KMS-11 (cell line): Measurements from ENCODE around the gene BRD7.
A peak's percentile ranks its signal among the peaks of the same experiment; 100 is the strongest.

Experiments
- H2AFZ ChIP-seq: fragments of 200-600 bp; sonication (generic); 2 replicates; pipeline ENCODE4 v1.6.1; 2016; ENCODE audit warnings: antibody characterized with exemption, mixed run types, low read depth
- H3K27ac ChIP-seq: fragments of 200-600 bp; sonication (generic); 2 replicates; pipeline ENCODE4 v1.6.1; 2016; ENCODE audit warnings: mild to moderate bottlenecking, mixed run types
- H3K27me3 ChIP-seq: fragments of 200-600 bp; sonication (generic); 2 replicates; pipeline ENCODE4 v1.6.1; 2017; ENCODE audit warnings: mild to moderate bottlenecking, low read depth, mixed run types, moderate library complexity; ENCODE audit not compliant: insufficient read depth
- H3K36me3 ChIP-seq: fragments of 200-600 bp; sonication (generic); 2 replicates; pipeline ENCODE4 v1.6.1; 2017; ENCODE audit warnings: mild to moderate bottlenecking, mixed run types; ENCODE audit not compliant: insufficient read depth
- H3K4me1 ChIP-seq: fragments of 200-600 bp; sonication (generic); 2 replicates; pipeline ENCODE4 v1.6.1; 2016; ENCODE audit warnings: mild to moderate bottlenecking, low read depth, mixed run types; ENCODE audit not compliant: poor library complexity, severe bottlenecking
- H3K4me2 ChIP-seq: fragments of 200-600 bp; sonication (generic); 2 replicates; pipeline ENCODE4 v1.7.0; 2016; ENCODE audit warnings: mild to moderate bottlenecking, mixed run types
- H3K4me3 ChIP-seq: fragments of 200-600 bp; sonication (generic); IDR thresholded peaks from 2 replicates; pipeline ENCODE4 v1.6.1; 2017; ENCODE audit warnings: low read depth, low read length, mixed read lengths; ENCODE audit not compliant: insufficient read depth
- H3K79me2 ChIP-seq: fragments of 200-600 bp; sonication (generic); 2 replicates; pipeline ENCODE4 v1.6.1; 2016; ENCODE audit warnings: low read depth, mixed run types; ENCODE audit not compliant: insufficient read depth
- H3K9ac ChIP-seq: fragments of 200-600 bp; sonication (generic); 2 replicates; pipeline ENCODE4 v1.6.1; 2016; ENCODE audit warnings: mild to moderate bottlenecking, mixed run types
- H4K20me1 ChIP-seq: fragments of 200-600 bp; sonication (generic); 2 replicates; pipeline ENCODE4 v1.6.1; 2016; ENCODE audit warnings: mild to moderate bottlenecking, mixed run types; ENCODE audit not compliant: insufficient read depth
- CTCF ChIP-seq: fragments of 200-600 bp; sonication (generic); conservative IDR thresholded peaks from 2 replicates; pipeline ENCODE4 v1.6.1; 2017; ENCODE audit warnings: low read depth, mild to moderate bottlenecking, antibody characterized with exemption, low read length, moderate library complexity, mixed read lengths

Gene BRD7

GRCh38 chr16:50273382-50273690 lies 95.5 kb downstream of the BRD7 start:
- H3K4me3 ChIP-seq: no peak overlapping the region
- peaks cover 14% of the 10 kb centered on the region; the same call in 1 of the 2 replicates for H3K79me2 ChIP-seq
- H3K4me1 ChIP-seq: peaks cover 31% of the 10 kb centered on the region
- no peaks in the 10 kb centered on the region for H3K36me3 ChIP-seq
- no peaks in the 10 kb centered on the region for H4K20me1 ChIP-seq
- H3K27ac ChIP-seq: no peak overlapping the region; the same call in 1 of the 2 replicates
- no peak overlapping the region for H2AFZ ChIP-seq
- peak overlapping the region; percentile 90; the same call in 1 of the 2 replicates for H3K9ac ChIP-seq
- H3K27me3 ChIP-seq: no peaks in the 10 kb centered on the region
- no peak for TF ChIP-seq CTCF
- peak overlapping the region; percentile 68 for H3K4me2 ChIP-seq

- no peak overlapping the region for H3K4me3 ChIP-seq
- TF ChIP-seq CTCF: no peak
- H3K79me2 ChIP-seq: peaks cover 14% of the 10 kb centered on the region; the same call in 1 of the 2 replicates
- H3K27me3 ChIP-seq: no peaks in the 10 kb centered on the region
- H3K27ac ChIP-seq: no peak overlapping the region
- H3K4me2 ChIP-seq: no peak overlapping the region
- no peak overlapping the region for H2AFZ ChIP-seq
- H4K20me1 ChIP-seq: no peaks in the 10 kb centered on the region
- H3K4me1 ChIP-seq: peaks cover 36% of the 10 kb centered on the region
- H3K36me3 ChIP-seq: no peaks in the 10 kb centered on the region
- no peak overlapping the region for H3K9ac ChIP-seq
These were observed 96.0 kb downstream of the BRD7 start for GRCh38 chr16:50272687-50273381.

GRCh38 chr16:50272111-50272571 lies 96.6 kb downstream of the BRD7 start:
- Histone ChIP-seq H2AFZ (no peak overlapping the region), H3K27me3 (no peaks in the 10 kb centered on the region), H3K4me1 (peaks cover 40% of the 10 kb centered on the region), H3K36me3 (no peaks in the 10 kb centered on the region), H3K4me2 (no peak overlapping the region), H3K27ac (no peak overlapping the region), H3K4me3 (no peak overlapping the region), H3K9ac (no peak overlapping the region), H3K79me2 (peaks cover 11% of the 10 kb centered on the region; the same call in 1 of the 2 replicates), H4K20me1 (no peaks in the 10 kb centered on the region)
- no peak for TF ChIP-seq CTCF

GRCh38 chr16:50271148-50272041 lies 97.4 kb downstream of the BRD7 start:
- H3K27me3 ChIP-seq: no peaks in the 10 kb centered on the region
- H3K79me2 ChIP-seq: peaks cover 8% of the 10 kb centered on the region; the same call in 1 of the 2 replicates
- no peak overlapping the region for H2AFZ ChIP-seq
- H3K9ac ChIP-seq: no peak overlapping the region
- H3K36me3 ChIP-seq: no peaks in the 10 kb centered on the region
- TF ChIP-seq CTCF: no peak
- no peak overlapping the region for H3K27ac ChIP-seq
- H4K20me1 ChIP-seq: no peaks in the 10 kb centered on the region
- H3K4me2 ChIP-seq: no peak overlapping the region
- no peak overlapping the region for H3K4me3 ChIP-seq
- H3K4me1 ChIP-seq: peaks cover 36% of the 10 kb centered on the region
